Loucy (cell line): ENCODE data around the gene NECTIN2.

Experiments used
- H2AFZ ChIP-seq: fragments of 200-600 bp; sonication (generic); 2 replicates; pipeline ENCODE4 v1.6.0; 2016; ENCODE audit warnings: antibody characterized with exemption, mild to moderate bottlenecking, low read length, moderate library complexity
- H3F3A ChIP-seq: fragments of 200-600 bp; 2 replicates; pipeline ENCODE4 v1.6.0; 2016; ENCODE audit warnings: antibody characterized with exemption, low read depth, mild to moderate bottlenecking
- H3K27me3 ChIP-seq: fragments of 200-600 bp; sonication (generic); 2 replicates; pipeline ENCODE4 v1.6.1; 2014; ENCODE audit warnings: low read length, mild to moderate bottlenecking; ENCODE audit not compliant: insufficient read depth, poor library complexity, severe bottlenecking
- H3K36me3 ChIP-seq: fragments of 200-600 bp; sonication (generic); 2 replicates; pipeline ENCODE4 v1.6.1; 2016; ENCODE audit warnings: low read length; ENCODE audit not compliant: insufficient read depth
- H3K4me1 ChIP-seq: fragments of 200-600 bp; sonication (generic); 2 replicates; pipeline ENCODE4 v1.5.1; 2014; ENCODE audit warnings: low read length, mild to moderate bottlenecking; ENCODE audit not compliant: insufficient read depth, poor library complexity, severe bottlenecking
- H3K4me2 ChIP-seq: fragments of 200-600 bp; sonication (generic); 2 replicates; pipeline ENCODE4 v1.6.0; 2014; ENCODE audit warnings: antibody characterized with exemption, low read length, low read depth, mild to moderate bottlenecking; ENCODE audit not compliant: poor library complexity, severe bottlenecking
- H3K4me3 ChIP-seq: fragments of 200-600 bp; sonication (generic); 2 replicates; pipeline ENCODE4 v1.5.1; 2014; ENCODE audit warnings: low read length, mild to moderate bottlenecking, mixed read lengths; ENCODE audit not compliant: poor library complexity, severe bottlenecking
- H3K79me2 ChIP-seq: fragments of 200-600 bp; sonication (generic); 2 replicates; pipeline ENCODE4 v1.6.1; 2014; ENCODE audit warnings: low read length; ENCODE audit not compliant: insufficient read depth
- H3K9ac ChIP-seq: fragments of 200-600 bp; sonication (generic); 2 replicates; pipeline ENCODE4 v1.6.0; 2014; ENCODE audit warnings: mild to moderate bottlenecking, low read depth, low read length, moderate library complexity; ENCODE audit not compliant: poor library complexity, severe bottlenecking
- H3K9me2 ChIP-seq: fragments of 200-600 bp; sonication (generic); replicated peaks from 2 replicates; pipeline ENCODE4 v1.6.1; 2016; ENCODE audit warnings: low read depth, low read length, mixed read lengths
- H3K9me3 ChIP-seq: fragments of 200-600 bp; sonication (generic); 2 replicates; pipeline ENCODE4 v1.6.1; 2014; ENCODE audit warnings: mild to moderate bottlenecking, antibody characterized with exemption, low read length, low read depth; ENCODE audit not compliant: insufficient read depth
- H4K20me1 ChIP-seq: fragments of 200-600 bp; sonication (generic); 2 replicates; pipeline ENCODE4 v1.6.0; 2014; ENCODE audit warnings: antibody characterized with exemption, low read length, mild to moderate bottlenecking; ENCODE audit not compliant: insufficient read depth, poor library complexity, severe bottlenecking
- CTCF ChIP-seq: fragments of 200-600 bp; sonication (generic); conservative IDR thresholded peaks from 2 replicates; pipeline ENCODE4 v1.5.1; 2014; ENCODE audit warnings: mild to moderate bottlenecking, antibody characterized with exemption, low read length
- EZH2phosphoT487 ChIP-seq: fragments of 200-600 bp; IDR thresholded peaks from 2 replicates; pipeline ENCODE4 v1.6.1; 2018; ENCODE audit warnings: antibody characterized with exemption, mild to moderate bottlenecking, moderate library complexity, borderline replicate concordance

NECTIN2 gene

GRCh38 chr19:44893332-44894051 lies 47.4 kb downstream of the NECTIN2 start:
- Histone ChIP-seq H3K4me2 (peak overlapping the region; percentile 100), H3K4me1 (peaks cover 24% of the 10 kb centered on the region), H3F3A (no peaks in the 10 kb centered on the region), H3K9ac (no peak overlapping the region), H3K9me2 (no peaks in the 10 kb centered on the region), H3K9me3 (no peaks in the 10 kb centered on the region), H2AFZ (no peak overlapping the region), H3K36me3 (peaks cover 42% of the 10 kb centered on the region; the same call in 1 of the 2 replicates), H3K27me3 (no peaks in the 10 kb centered on the region), H4K20me1 (peaks cover 15% of the 10 kb centered on the region), H3K79me2 (peaks cover 41% of the 10 kb centered on the region), H3K4me3 (no peak overlapping the region)
- no peak for TF ChIP-seq EZH2phosphoT487

- Histone ChIP-seq H3K36me3 (peaks cover 42% of the 10 kb centered on the region; the same call in 1 of the 2 replicates), H3F3A (no peaks in the 10 kb centered on the region), H3K79me2 (peaks cover 41% of the 10 kb centered on the region), H3K4me1 (peaks cover 24% of the 10 kb centered on the region), H3K4me3 (no peak overlapping the region), H3K9ac (no peak overlapping the region), H3K27me3 (no peaks in the 10 kb centered on the region), H4K20me1 (peaks cover 15% of the 10 kb centered on the region), H3K9me2 (no peaks in the 10 kb centered on the region), H3K9me3 (no peaks in the 10 kb centered on the region), H2AFZ (no peak overlapping the region), H3K4me2 (no peak overlapping the region)
- TF ChIP-seq CTCF, result no peak
- no peak for TF ChIP-seq EZH2phosphoT487
Measured at GRCh38 chr19:44894052-44894400, 47.9 kb downstream of the NECTIN2 start.

GRCh38 chr19:44894946-44895345 lies 48.8 kb downstream of the NECTIN2 start:
- no peak overlapping the region for H3K4me2 ChIP-seq
- H3K4me1 ChIP-seq, result peaks cover 19% of the 10 kb centered on the region
- TF ChIP-seq CTCF, result no peak
- no peak for TF ChIP-seq EZH2phosphoT487
- H4K20me1 ChIP-seq, result peaks cover 15% of the 10 kb centered on the region
- no peak overlapping the region for H3K4me3 ChIP-seq
- H2AFZ ChIP-seq, result no peak overlapping the region
- H3K9me2 ChIP-seq, result no peaks in the 10 kb centered on the region
- no peaks in the 10 kb centered on the region for H3F3A ChIP-seq
- H3K9me3 ChIP-seq, result no peaks in the 10 kb centered on the region
- no peak overlapping the region for H3K9ac ChIP-seq
- H3K79me2 ChIP-seq, result peaks cover 41% of the 10 kb centered on the region
- H3K27me3 ChIP-seq, result no peaks in the 10 kb centered on the region
- peaks cover 44% of the 10 kb centered on the region; the same call in 1 of the 2 replicates for H3K36me3 ChIP-seq

- H3K36me3 ChIP-seq, result peaks cover 60% of the 10 kb centered on the region; the same call in 1 of the 2 replicates
- no peak for TF ChIP-seq EZH2phosphoT487
- no peak for TF ChIP-seq CTCF
- no peaks in the 10 kb centered on the region for H3F3A ChIP-seq
- H3K9me2 ChIP-seq, result no peaks in the 10 kb centered on the region
- peaks cover 2% of the 10 kb centered on the region for H4K20me1 ChIP-seq
- no peak overlapping the region for H2AFZ ChIP-seq
- H3K4me2 ChIP-seq, result no peak overlapping the region
- H3K4me1 ChIP-seq, result peaks cover 4% of the 10 kb centered on the region
- no peak overlapping the region for H3K4me3 ChIP-seq
- no peaks in the 10 kb centered on the region for H3K27me3 ChIP-seq
- peaks cover 25% of the 10 kb centered on the region for H3K79me2 ChIP-seq
- H3K9ac ChIP-seq, result no peak overlapping the region
- H3K9me3 ChIP-seq, result no peaks in the 10 kb centered on the region
Measured at GRCh38 chr19:44897835-44898234, 51.7 kb downstream of the NECTIN2 start.
